ENCODE data around the gene CREB1.
"Not testable (repeated sequence)": the region's sequence is repeated elsewhere in the genome, so short reads cannot be mapped to it uniquely, and the experiment has no call there.

CREB1 gene

DNA sequence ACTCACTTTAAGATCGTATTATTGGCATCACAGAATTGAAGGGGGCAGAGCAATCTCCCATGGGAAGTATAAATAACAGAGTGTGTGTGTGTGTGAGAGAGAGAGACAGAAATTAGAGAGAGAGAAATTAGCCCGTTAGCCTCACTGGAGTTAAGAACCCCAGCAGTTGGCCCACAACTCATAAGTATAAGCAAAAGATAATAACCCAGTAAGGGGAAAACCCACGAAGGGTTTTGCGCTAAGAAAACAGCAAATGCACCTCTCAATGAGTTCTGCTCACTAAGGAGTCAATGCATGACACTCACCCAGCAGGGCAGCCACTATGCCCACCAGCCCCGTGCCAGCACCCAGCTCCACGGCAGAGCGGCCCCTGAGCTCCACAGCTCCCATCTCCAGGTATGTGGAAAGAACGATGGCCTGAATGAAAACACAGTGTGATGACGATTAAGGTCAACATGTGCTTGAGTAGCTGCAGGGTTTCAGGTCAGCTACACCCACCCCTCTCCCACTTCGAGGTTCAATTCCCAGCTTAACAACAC is 91.8 kb downstream of the CREB1 start:
- no peak for DNase-seq

DNA sequence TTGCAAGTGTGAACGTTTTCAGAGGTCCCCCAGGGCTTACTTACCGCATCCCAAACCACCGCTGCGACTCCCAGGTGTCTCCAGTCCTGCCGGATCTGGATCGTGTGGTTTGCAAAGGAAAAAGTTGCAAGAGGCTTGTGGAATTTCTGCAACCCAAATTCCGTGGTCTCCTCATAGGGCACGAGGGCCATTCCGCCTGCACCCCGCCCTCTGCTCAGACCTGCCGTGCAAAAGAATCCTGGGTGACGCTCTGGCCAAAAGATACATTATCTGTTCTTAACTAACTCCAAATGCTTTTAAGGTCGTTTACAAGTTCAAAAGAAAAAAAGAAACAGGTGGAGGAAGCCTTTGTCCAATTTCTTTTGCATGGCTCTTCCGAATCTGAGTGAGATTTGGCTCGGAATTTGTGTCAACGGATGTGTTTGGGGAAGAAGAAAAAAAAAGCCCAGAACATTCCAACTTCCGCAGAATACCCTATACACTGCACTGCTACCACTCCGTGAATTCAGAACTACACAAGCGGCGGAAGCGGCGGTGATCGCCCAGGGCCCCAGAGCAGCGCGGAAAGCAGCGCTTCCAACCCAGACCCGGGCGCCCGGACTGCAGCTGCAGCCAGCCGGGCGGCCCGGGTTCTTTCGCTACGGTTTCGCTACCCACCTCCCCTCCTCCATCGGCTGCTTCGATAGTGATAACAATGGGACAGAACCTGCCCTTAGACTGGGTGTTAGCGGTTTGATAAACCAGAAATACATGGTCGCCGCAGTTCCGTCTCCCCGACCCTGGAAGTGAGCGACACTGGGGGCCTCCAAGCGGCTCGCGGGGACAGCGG is 94.6 kb downstream of the CREB1 start:
- peak; percentile 54 for DNase-seq

DNA sequence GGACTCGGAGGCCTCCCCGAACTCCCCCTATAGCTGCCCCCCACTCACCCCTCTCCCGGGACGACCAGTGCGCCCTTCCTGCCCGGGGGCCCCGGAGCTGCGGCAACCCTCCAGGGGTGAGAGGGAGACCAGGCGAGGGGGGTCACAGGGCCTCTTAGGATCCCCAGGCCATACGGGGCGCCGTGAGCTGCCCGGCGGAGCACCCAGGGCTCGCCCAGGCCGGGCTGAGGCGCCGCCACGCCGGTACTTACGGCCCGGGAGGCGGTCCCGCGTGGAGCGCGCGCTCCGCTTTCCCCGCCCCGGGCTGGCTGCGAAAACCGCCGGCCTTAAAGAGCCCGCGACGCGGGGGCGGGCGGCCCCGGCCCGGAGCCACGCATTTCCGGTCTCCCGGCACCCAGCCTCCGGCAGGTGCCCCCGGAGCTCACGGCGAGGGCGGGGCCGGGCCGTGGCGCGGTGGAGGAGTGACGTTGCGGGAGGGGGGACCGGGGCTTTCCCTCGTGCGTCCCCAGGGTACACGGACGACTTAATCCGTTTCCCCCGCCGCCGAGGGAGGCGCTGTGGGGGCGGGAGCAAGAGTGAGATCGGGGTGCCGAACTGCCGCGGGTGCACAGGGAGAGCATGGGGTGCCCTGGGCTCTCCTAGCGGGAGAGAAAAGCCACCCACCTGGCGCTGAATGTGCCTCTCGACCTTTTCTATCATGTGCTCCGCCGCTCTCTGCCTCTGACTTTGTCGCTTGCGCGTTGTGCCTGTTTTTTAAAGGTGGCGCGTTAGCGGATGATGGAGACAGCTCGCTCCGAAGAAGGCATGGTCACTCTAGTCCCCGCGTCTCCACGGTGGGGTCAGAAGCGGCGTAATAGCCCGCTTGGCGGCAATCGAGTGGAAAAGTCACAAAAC is 95.5 kb downstream of the CREB1 start, which contains the start of gene METTL21A:
Gene METTL21A (minus strand): TSS at position 381 of the 894 bp plus-strand sequence. CDS start 1,019 bp downstream, outside the sequence.
- DNase-seq = peak; percentile 91

DNA sequence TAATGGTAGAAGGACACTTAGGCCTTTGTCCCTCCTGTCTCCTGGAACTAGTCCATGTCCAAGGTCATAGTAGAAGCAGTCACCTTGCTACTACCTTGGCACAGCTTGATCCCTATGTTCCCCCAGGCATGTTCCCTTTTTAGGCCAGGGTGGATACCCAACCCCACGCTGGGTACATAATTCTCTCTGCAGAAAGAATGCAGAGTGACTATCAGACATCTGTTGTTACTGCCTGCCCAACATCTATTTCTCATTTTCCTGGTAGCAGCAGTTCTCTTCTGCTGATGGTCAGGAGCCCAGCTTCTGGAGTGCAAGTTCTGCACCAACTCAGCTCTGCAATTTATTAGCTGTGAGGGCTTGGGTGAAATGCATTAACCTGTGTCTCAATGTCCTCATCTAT is 99.8 kb downstream of the CREB1 start:
- DNase-seq = no peak

DNA sequence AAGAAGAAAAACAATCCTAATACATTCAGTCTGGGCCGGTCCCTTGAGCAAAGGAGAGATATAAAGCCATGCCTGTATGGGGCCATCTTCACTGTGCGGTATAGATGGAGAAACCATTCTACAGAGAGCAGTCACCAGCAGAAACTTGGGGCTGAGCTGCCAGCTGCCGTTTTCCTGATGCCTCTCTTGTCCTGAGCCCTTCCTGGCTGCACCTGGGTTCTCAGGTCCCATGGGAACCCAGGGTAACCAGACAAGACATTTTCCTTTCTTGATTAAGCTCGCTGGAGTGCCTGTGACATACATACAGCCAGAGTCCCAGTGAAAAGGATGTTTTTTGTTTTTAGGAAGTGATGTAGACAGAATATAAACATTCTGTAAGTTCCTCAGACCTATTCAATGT is 100.7 kb downstream of the CREB1 start:
- peak; percentile 82 for DNase-seq

DNA sequence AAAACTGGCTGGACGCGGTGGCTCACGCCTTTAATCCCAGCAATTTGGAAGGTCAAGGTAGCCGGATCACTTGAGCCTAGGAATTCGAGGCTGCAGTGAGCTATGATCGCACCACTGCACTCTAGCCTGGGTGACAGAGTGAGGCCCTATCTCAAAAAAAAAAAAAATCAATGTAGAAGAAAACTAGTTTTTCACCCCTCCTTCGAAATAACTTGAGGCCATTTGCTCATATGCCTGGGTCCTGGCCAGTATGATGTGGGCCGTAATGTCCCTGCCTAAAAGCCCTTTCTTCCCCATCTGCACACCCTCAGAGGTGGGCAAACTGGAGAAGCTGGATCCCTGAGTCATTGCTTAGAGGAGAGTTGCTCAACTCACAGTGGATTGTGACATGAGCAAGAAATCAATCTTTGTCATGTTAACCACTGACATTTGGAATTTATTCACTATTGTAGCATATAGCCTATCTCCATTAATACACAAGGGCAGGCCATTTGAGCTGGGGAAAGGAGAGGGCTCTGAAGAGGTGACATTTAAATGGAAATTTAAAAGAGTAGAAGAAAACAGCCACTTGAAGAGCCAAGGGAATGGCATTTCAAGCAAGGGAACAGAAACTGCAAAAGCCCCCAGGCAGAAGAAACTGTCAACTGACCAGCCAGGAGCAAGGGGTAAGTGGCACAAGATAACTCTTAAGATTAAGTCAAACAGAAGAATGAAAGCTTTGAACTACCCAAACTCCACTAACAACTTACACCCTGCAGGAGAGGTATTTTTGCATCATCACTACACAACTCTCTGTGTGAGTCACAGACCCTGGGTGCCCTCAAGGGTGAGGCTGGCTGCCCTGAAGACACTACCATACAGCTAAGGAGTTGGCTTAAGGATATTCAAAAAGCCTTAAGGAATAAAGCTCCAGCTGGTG is 103.1 kb downstream of the CREB1 start:
- DNase-seq = no peak

DNA sequence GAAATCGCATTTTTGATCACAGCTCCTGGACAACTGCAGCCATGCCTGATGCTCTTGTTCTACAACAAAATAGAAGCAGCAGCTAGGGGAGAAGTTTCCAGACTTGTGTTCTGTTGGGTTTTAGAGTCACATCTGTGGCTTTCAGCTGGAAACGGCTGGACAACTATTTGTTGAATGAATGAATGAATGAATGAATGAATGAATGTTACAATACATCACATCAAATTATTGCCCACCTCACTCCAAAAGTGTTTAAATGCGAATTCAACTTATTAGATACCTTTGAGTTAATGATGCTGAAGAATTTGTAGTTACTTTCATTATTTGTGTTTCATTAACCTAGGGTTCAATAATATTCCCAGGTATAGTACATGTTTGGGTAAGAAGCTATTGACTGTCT is 103.9 kb downstream of the CREB1 start:
- DNase-seq = no peak

DNA sequence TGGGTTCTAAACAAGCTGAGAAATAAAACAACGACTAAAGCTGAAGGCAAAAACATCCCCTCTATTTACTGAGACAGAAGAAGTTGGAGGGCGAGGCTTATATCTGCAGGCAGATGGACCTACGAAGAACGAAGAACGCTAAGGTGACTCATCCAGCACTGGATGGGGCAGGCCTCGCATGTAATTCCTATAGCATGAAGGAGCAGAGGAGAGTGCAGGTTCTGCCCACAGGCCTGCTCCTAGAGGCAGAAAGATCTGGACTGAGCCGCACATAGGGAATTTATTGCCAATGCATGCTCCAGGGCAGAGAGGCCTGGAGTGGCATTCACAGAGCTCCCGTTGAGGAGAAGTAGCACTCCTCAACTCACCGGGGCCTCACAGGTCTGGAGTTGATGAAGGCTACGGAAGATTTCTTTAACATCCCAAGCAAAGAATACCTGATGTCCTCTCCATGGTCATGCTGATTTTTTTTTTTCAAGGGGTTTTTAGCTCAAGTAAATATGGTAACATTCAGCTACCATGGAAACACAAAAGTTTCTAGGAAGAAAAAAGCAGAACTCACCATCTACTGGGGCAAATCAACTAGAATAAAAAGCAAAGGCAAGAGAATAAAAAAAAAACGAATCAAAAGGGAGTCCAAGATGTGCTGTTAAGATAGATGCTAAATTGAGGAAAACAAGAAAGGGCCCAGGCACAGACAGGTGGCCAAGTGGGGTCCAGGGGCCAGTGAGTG is 105.9 kb downstream of the CREB1 start:
- no peak for DNase-seq

DNA sequence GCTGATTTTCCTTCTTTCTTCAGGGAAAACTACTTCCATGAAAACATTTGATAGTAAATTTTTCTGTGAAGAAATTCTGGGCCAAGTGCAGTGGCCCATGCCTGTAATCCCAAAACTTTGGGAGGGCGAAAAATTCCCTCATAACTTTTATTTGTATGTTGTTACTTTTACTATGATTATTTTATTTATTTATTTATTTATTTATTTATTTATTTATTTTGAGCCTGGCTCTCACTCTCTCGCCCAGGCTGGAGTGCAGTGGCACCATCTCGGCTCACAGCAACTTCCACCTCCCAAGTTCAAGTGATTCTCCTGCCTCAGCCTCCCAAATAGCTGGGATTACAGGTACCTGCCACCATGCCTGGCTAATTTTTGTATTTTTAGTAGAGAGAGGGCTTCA is 109.5 kb downstream of the CREB1 start:
- not testable (repeated sequence) for DNase-seq

DNA sequence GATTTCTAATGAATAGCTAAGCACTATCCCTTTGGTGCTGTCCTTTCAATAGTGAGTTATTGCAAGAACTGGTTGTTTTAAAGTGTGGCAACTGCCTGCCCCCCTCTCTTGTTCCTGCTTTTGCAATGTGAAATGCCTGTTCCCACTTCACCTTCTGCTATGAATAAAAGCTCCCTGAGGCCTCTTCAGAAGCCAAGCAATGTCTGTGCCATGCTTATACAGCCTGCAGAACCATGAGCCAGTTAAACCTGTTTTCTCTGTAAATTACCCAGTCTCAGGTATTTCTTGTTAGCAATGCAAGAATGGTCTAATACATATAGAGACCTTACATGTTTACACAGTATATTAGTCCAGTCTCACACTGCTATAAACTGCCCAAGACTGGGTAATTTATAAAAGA is 110.4 kb downstream of the CREB1 start:
- no peak for DNase-seq

DNA sequence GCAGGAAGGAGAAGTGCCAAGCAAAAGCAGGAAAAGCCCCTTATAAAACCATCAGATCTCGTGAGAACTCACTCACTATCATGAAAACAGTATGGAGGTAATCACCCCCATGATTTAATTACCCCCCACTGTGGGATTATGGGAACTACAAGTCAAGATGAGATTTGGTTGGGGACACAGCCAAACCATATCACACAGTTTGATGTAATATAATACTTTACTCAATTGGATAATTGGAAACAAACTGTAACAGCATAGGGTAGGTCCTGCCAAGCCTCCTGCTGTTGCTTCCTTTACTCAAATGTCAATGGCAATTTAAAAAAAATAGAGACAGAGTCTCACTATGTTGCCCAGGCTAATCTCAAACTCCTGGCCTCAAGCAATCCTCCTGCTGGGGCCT is 110.9 kb downstream of the CREB1 start:
- peak; percentile 19 for DNase-seq

DNA sequence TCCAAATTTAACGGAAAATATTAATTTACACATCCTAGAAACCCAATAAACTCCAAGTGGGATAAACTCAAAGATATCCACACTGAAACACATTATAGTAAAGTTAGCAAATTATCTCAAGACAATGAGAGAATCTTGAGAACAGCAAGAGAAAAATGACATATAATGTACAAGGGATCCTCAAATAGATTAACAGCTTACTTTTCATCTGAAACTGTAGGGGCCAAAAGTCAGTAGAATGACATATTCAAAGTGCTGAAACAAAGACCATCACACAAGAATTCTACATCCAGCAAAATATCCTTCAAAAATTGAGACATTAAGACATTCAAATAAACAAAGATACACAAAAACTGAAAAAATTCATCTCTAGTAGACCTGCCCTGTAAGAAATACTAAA is 114.1 kb downstream of the CREB1 start:
- no peak for DNase-seq

DNA sequence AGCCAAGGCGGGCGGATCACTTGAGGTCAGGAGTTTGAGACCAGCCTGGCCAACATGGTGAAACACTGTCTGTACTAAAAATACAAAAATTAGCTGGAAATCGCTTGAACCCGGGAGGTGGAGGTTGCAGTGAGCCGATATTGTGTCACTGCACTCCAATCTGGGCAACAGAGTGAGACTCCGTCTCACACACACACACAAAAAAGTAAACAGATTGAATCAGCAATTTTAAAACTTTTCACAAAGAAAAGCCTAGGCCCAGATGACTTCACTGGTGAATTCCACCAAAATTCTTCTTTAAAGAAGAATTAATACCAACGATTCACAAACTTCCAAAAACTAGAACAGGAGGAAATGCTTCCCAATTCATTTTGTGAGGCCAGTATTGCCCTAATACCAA is 116.8 kb downstream of the CREB1 start:
- not testable (repeated sequence) for DNase-seq
